ENCODE data around the gene TNFRSF13B.
"Not testable (repeated sequence)": the region's sequence is repeated elsewhere in the genome, so short reads cannot be mapped to it uniquely, and the experiment has no call there.

Gene TNFRSF13B

GRCh38 chr17:16981928-16982327 lies 10.0 kb upstream of the TNFRSF13B start:
- H3K27me3 ChIP-seq (ENCODE audit: insufficient read depth, poor library complexity, severe bottlenecking): no peaks in the 10 kb centered on the region
- TF ChIP-seq SPI1 (IDR thresholded peaks at IDR 0.05; ENCODE audit: borderline replicate concordance, low read depth) (no peak), CTCF (IDR thresholded peaks at IDR 0.05; ENCODE audit: insufficient read depth, low read length) (no peak), GABPA (IDR thresholded peaks at IDR 0.05; ENCODE audit: low read depth) (no peak), POLR2AphosphoS5 (IDR thresholded peaks at IDR 0.05; ENCODE audit: low read depth) (no peak), REST (IDR thresholded peaks at IDR 0.05; ENCODE audit: insufficient replicate concordance, low read depth) (no peak)
- DNase-seq (ENCODE audit: low read depth in 1 of 2, low spot score in 1 of 2): no peak
- H3K27ac ChIP-seq (replicated peaks): no peak overlapping the region
- no peak overlapping the region for H3K4me3 ChIP-seq (replicated peaks; ENCODE audit: insufficient read depth, low read length)

- TF ChIP-seq GABPA (IDR thresholded peaks at IDR 0.05; ENCODE audit: low read depth): no peak
- no peak for TF ChIP-seq SPI1 (IDR thresholded peaks at IDR 0.05; ENCODE audit: borderline replicate concordance, low read depth)
- no peak for TF ChIP-seq REST (IDR thresholded peaks at IDR 0.05; ENCODE audit: insufficient replicate concordance, low read depth)
- no peak for TF ChIP-seq POLR2AphosphoS5 (IDR thresholded peaks at IDR 0.05; ENCODE audit: low read depth)
- TF ChIP-seq CTCF (IDR thresholded peaks at IDR 0.05; ENCODE audit: insufficient read depth, low read length): no peak
- H3K27me3 ChIP-seq (ENCODE audit: insufficient read depth, poor library complexity, severe bottlenecking): no peaks in the 10 kb centered on the region
- no peak for DNase-seq (ENCODE audit: low read depth in 1 of 2, low spot score in 1 of 2)
- no peak overlapping the region for H3K27ac ChIP-seq (replicated peaks)
- H3K4me3 ChIP-seq (replicated peaks; ENCODE audit: insufficient read depth, low read length): no peak overlapping the region
Observed at GRCh38 chr17:16980813-16981731, 9.2 kb upstream of the TNFRSF13B start.

- Histone ChIP-seq H3K27ac (replicated peaks) (no peak overlapping the region), H3K27me3 (ENCODE audit: insufficient read depth, poor library complexity, severe bottlenecking) (no peaks in the 10 kb centered on the region), H3K4me3 (replicated peaks; ENCODE audit: insufficient read depth, low read length) (no peak overlapping the region)
- TF ChIP-seq CTCF (IDR thresholded peaks at IDR 0.05; ENCODE audit: insufficient read depth, low read length): no peak
- no peak for TF ChIP-seq GABPA (IDR thresholded peaks at IDR 0.05; ENCODE audit: low read depth)
- no peak for TF ChIP-seq POLR2AphosphoS5 (IDR thresholded peaks at IDR 0.05; ENCODE audit: low read depth)
- TF ChIP-seq REST (IDR thresholded peaks at IDR 0.05; ENCODE audit: insufficient replicate concordance, low read depth): no peak
- no peak for TF ChIP-seq SPI1 (IDR thresholded peaks at IDR 0.05; ENCODE audit: borderline replicate concordance, low read depth)
- no peak for DNase-seq (ENCODE audit: low read depth in 1 of 2, low spot score in 1 of 2)
Observed at GRCh38 chr17:16980061-16980460, 8.1 kb upstream of the TNFRSF13B start.

GRCh38 chr17:16979237-16979823 lies 7.4 kb upstream of the TNFRSF13B start:
- not testable (repeated sequence) for DNase-seq (ENCODE audit: low read depth in 1 of 2, low spot score in 1 of 2); H3K4me3 ChIP-seq (replicated peaks; ENCODE audit: insufficient read depth, low read length); H3K27ac ChIP-seq (replicated peaks); H3K27me3 ChIP-seq (ENCODE audit: insufficient read depth, poor library complexity, severe bottlenecking)
